Stimulated activated CD4-positive, alpha-beta T cell treated with anti-CD3 and anti-CD28 coated beads, TNF-alpha, amount 100 ng/mL, for 4 hours (primary cell): ENCODE measurements around the gene OPN1SW.

Experiments
- DNase-seq, 3 experiments: peaks; one replicate each; pipeline ENCODE4 v3.0.0-alpha.2; 2020; ENCODE audit warnings: low read depth in 3 of 3

The OPN1SW gene

GRCh38 chr7:128732521-128733277 lies 42.9 kb downstream of the OPN1SW start:
- DNase-seq: no peak

GRCh38 chr7:128731184-128731583 lies 44.4 kb downstream of the OPN1SW start:
- DNase-seq: no peak

DNA sequence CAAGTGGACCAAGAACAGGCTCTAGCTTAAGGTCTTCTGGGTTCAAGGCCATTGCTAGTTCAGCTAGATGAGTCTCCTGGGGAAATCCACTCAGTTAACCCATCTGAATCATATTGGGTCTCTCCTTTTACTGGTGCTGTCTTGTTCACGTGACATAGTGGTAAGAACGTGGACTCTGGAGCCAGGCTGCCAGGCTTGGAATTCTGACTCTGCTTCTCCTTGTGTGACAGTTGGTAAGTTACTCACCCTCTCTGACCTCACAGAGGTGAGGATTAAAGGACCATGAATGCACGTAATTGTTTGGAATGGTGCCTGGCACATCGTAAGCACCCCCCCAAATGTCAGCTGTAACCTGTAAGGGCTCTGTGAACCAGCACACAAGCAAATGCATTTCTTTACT lies 46.1 kb downstream of the OPN1SW start:
- no peak for DNase-seq

DNA sequence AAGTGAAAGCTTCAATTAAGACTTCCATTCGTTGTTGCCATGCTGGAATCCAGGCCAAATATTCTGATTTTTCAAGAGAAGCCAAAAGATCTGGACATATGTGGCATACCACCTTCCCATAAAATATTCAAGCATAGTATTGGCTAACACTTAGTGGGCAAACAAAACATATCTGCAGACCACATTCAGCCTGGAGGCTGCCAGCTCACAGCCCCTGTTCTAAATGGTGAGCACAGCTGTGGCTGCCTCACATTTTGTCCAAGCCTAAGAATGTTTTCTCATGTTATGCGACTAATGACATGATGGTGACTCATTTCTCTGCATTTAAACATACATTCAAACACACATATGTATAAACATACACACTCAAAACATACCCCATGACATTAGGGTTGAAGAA lies 47.0 kb downstream of the OPN1SW start:
- no peak for DNase-seq

DNA sequence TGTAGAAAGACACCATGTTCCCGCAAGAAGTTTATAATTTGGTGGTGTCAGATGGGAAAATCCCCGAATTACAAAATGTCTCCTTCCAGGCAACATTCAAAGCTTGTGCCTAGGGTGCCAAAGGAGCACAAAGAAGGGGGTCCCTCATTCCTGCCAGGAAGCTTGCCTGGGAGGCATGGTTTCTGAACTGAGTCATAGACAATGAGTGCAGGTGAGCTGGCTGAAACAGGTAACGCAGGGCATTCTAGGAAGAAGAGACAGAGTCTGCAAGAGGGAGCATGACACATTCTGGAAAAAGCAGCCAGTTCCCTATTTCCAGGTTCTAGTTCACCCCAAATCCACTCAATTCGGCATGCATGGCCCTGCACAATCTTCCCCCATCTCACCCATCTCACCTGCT lies 48.4 kb downstream of the OPN1SW start:
- DNase-seq: no peak

GRCh38 chr7:128726737-128727072 lies 48.9 kb downstream of the OPN1SW start:
- DNase-seq: no peak

DNA sequence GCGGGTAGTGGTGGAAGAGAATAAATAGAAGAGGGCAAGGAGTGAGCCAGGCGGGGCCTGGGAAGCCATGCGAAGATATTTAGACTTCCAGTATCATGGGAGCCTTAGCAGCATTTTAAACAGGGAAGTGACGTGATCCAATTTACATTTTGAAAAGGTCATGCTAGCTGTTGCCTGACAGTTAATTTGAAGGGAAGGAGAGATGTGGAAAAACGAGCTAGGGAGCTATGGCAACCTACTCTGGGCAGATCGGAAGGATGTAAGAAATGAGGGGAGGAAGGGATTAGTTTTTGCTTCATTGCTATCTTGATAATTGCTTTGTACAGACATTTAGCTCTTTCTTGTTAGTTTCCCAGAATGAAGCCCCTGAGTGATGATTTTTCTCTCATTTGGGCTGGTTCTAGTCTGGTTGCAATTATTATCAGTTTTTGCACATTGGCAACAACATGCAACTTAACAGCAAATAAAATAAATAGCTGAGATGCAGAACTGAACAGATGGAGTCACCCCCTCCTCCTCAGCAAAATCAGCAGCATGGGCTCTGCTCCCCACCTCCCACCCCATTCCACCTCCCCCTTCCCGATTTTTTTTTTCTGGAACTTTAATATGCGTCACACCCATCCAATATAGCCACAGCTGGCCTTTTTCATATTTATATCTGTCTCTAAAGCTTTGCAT lies 49.4 kb downstream of the OPN1SW start:
- DNase-seq: no peak

GRCh38 chr7:128725531-128725930 lies 50.1 kb downstream of the OPN1SW start:
- DNase-seq: no peak

DNA sequence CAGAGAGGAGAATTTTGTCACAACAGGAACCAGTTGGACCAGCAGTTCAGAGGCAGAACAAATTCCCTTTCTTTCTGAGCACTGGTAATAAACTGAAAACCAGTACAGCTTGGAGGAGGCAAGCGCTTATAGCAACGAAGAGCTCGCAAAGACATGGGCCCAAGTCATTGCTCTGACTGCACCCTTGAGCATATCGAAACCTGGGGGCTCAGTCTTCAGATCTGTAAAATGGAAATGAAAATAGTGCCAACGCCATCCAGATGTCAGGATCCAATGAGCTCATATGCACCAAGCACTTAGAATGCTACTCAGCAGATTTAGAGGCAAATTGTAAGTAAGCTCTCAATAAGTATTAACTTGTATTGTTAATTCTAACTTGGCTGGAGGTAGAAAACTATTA lies 50.9 kb downstream of the OPN1SW start:
- no peak for DNase-seq
